Tibial nerve (tissue), 4 donors: ENCODE measurements around the gene SMPD1. TPM values are rescaled to one million over a fixed set of nuclear protein-coding genes. Genes with fewer than 3 reads are reported as not detected.

Source experiments
- DNase-seq, 2 donors: peaks; one replicate each; pipeline ENCODE4 v3.0.0-alpha.2; 2019; ENCODE audit warnings: low spot score in 2 of 2
- H3K27ac ChIP-seq, 4 donors: fragments of 200-600 bp; sonication (generic) in 3 of 4; one replicate each; pipeline ENCODE4 v1.5.1; 2017 to 2019; ENCODE audit warnings: mild to moderate bottlenecking in 1 of 4
- H3K27me3 ChIP-seq, 2 donors: fragments of 200-600 bp; sonication (generic) in 1 of 2; one replicate each; pipeline versions ENCODE4 v1.5.1 to v1.6.0; 2017 to 2019
- H3K36me3 ChIP-seq, 3 donors: fragments of 200-600 bp; sonication (generic); one replicate each; pipeline ENCODE4 v1.5.1; 2018 to 2019
- H3K4me1 ChIP-seq, 4 donors: fragments of 200-600 bp; sonication (generic) in 3 of 4; one replicate each; pipeline ENCODE4 v1.5.1; 2017 to 2019
- H3K4me3 ChIP-seq, 4 donors: fragments of 200-600 bp; sonication (generic) in 3 of 4; one replicate each; pipeline ENCODE4 v1.5.1; 2017 to 2019; ENCODE audit warnings: mild to moderate bottlenecking in 1 of 4, moderate library complexity in 1 of 4
- H3K9me3 ChIP-seq, 4 donors: fragments of 200-600 bp; sonication (generic) in 3 of 4; one replicate each; pipeline ENCODE4 v1.5.1; 2017 to 2019
- CTCF ChIP-seq, 5 experiments: fragments of 200-600 bp in 3 of 5; fragments of 450-650 bp in 2 of 5; sonication (generic) in 3 of 5; IDR thresholded peaks; one replicate each; pipeline ENCODE4 v1.5.1; 2016 to 2019; ENCODE audit warnings: antibody characterized with exemption in 5 of 5, mild to moderate bottlenecking in 3 of 5, moderate library complexity in 2 of 5
- EP300 ChIP-seq, 2 donors: sonication (generic); formaldehyde crosslinking; IDR thresholded peaks; one replicate each; pipeline ENCODE4 v1.6.1; 2017; ENCODE audit warnings: antibody characterized with exemption in 2 of 2, mild to moderate bottlenecking in 1 of 2
- POLR2A ChIP-seq, 2 donors: fragments of 450-650 bp; IDR thresholded peaks; one replicate each; pipeline ENCODE4 v1.6.1; 2017; ENCODE audit warnings: antibody characterized with exemption in 2 of 2, mild to moderate bottlenecking in 2 of 2, moderate library complexity in 2 of 2
- WGBS, 2 donors: methylation state at CpG; one replicate each; pipeline ENCODE4 v1.1.5; 2018; 5-methylcytosine and 5-hydroxymethylcytosine counted together
- total RNA-seq, 4 donors: library from RNA; depleted of rRNA; stranded (reverse); fragments of >200 nt; gene quantifications; one replicate each; pipeline ENCODE4 v1.1.0, GENCODE V29; 2016

SMPD1 gene
- total RNA-seq, 4 donors from 2014 or later, result 23.1 to 39.8 (median 30.3) TPM

GRCh38 chr11:6395470-6396060, 5.3 kb downstream of the SMPD1 start:
- WGBS, 2 donors, result 73 to 79% methylated on average over 13 to 15 of the region's 16 CpGs
- Histone ChIP-seq H3K4me1 (peaks cover 0 to 20% (median 12%) of the 10 kb centered on the region in 4 donors), H3K9me3 (no peaks in the 10 kb centered on the region), H3K27me3 (no peaks in the 10 kb centered on the region), H3K27ac (no peak overlapping the region), H3K4me3 (no peak overlapping the region), H3K36me3 (peaks cover 0 to 79% (median 8%) of the 10 kb centered on the region in 3 donors)
- TF ChIP-seq EP300 (IDR thresholded peaks at IDR 0.05), result no peak
- DNase-seq, result no peak

GRCh38 chr11:6397156-6397555, 6.9 kb downstream of the SMPD1 start:
- Histone ChIP-seq H3K27ac (no peak overlapping the region), H3K4me3 (no peak overlapping the region), H3K36me3 (peaks cover 0 to 89% (median 8%) of the 10 kb centered on the region in 3 donors), H3K27me3 (no peaks in the 10 kb centered on the region), H3K4me1 (peaks cover 0 to 11% (median 3%) of the 10 kb centered on the region in 4 donors), H3K9me3 (no peaks in the 10 kb centered on the region)
- no peak for DNase-seq
- TF ChIP-seq EP300 (IDR thresholded peaks at IDR 0.05) (no peak), CTCF (IDR thresholded peaks at IDR 0.05) (no peak), POLR2A (IDR thresholded peaks at IDR 0.05) (no peak)
- 21 to 31% methylated on average over 1 of the region's 1 CpG for WGBS, 2 donors

DNA sequence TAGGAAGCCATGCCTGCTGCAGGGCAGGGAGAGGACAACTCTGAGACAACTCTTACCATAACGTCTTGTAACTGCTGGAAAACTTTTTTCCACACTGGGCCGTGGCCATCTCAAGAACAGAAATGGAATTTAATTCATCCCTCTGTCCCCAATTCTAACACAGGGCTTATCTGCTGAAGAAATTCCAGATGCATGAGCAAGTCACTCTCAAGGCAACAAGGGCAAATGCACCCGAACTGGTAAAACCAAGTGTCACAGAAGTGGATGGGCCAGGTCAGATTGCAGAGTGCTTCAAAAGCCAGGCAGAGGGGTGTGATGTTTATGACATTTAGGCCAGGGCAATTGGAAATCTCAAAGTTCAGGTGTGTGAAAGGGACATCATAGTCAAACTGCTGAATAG, 7.4 kb downstream of the SMPD1 start:
- peaks cover 0 to 92% (median 8%) of the 10 kb centered on the region in 3 donors for H3K36me3 ChIP-seq

GRCh38 chr11:6400431-6401345, 10.4 kb downstream of the SMPD1 start:
- H3K9me3 ChIP-seq, result no peaks in the 10 kb centered on the region
- peak overlapping the region in 1 of 4 donors; percentile 29 for H3K27ac ChIP-seq
- peaks cover 0 to 89% (median 8%) of the 10 kb centered on the region in 3 donors for H3K36me3 ChIP-seq
- H3K4me1 ChIP-seq, result peaks cover 0 to 16% (median 10%) of the 10 kb centered on the region in 4 donors
- no peak for TF ChIP-seq POLR2A (IDR thresholded peaks at IDR 0.05)
- no peak for TF ChIP-seq CTCF (IDR thresholded peaks at IDR 0.05)
- TF ChIP-seq EP300 (IDR thresholded peaks at IDR 0.05), result no peak
- DNase-seq, result no peak
- no peaks in the 10 kb centered on the region for H3K27me3 ChIP-seq
- 91 to 92% methylated on average over 15 of the region's 15 CpGs for WGBS, 2 donors
- no peak overlapping the region for H3K4me3 ChIP-seq

More for the DNA sequence above, 7.4 kb downstream of the SMPD1 start:
- no peak for TF ChIP-seq CTCF (IDR thresholded peaks at IDR 0.05)
- TF ChIP-seq EP300 (IDR thresholded peaks at IDR 0.05), result no peak
- no peak for TF ChIP-seq POLR2A (IDR thresholded peaks at IDR 0.05)
- WGBS, 2 donors, result 38 to 44% methylated on average over 3 of the region's 3 CpGs
- Histone ChIP-seq H3K9me3 (no peaks in the 10 kb centered on the region), H3K27ac (no peak overlapping the region), H3K4me3 (no peak overlapping the region), H3K4me1 (peaks cover 0 to 12% (median 2%) of the 10 kb centered on the region in 4 donors), H3K27me3 (no peaks in the 10 kb centered on the region)
- no peak for DNase-seq

DNA sequence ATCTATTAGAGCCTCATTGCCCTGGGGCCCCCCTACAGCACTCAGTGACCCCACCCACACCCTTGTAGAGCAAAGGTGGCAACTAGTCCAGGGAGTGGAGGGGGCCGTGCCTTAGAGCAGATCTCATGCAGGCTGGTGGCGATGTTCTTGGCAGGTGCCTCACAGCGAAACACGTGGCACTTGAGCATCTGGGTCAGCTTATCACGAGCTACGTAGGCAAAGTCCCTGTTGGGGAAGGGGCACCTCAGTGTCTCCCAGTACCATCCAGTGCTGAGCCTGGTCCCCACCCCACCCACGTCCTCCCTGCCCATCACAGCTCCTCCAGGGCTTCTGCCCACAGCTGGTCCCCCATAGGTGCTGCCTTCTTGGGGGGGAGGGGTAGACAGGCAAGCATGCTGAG, 11.2 kb downstream of the SMPD1 start:
- 88 to 91% methylated on average over 7 of the region's 7 CpGs for WGBS, 2 donors
- no peak for DNase-seq
- H3K27me3 ChIP-seq, result no peaks in the 10 kb centered on the region
- H3K36me3 ChIP-seq, result peaks cover 0 to 86% (median 8%) of the 10 kb centered on the region in 3 donors
- peak overlapping the region in 1 of 4 donors; percentile 29 for H3K27ac ChIP-seq
- H3K4me3 ChIP-seq, result no peak overlapping the region
- no peaks in the 10 kb centered on the region for H3K9me3 ChIP-seq
- no peak for TF ChIP-seq EP300 (IDR thresholded peaks at IDR 0.05)
- TF ChIP-seq CTCF (IDR thresholded peaks at IDR 0.05), result no peak
- no peak for TF ChIP-seq POLR2A (IDR thresholded peaks at IDR 0.05)
- H3K4me1 ChIP-seq, result peaks cover 0 to 16% (median 10%) of the 10 kb centered on the region in 4 donors
